SHP77 (cell line): ENCODE results near the gene KCNT2.

Experiments used
- DNase-seq, 2 experiments: peaks; one replicate each; lab custom pipeline; 2025; lab: John Stamatoyannopoulos, UW

The KCNT2 gene

GRCh38 chr1:196400478-196401451, 207.5 kb downstream of the KCNT2 start:
- DNase-seq: no peak

GRCh38 chr1:196399713-196400112, 208.5 kb downstream of the KCNT2 start:
- DNase-seq: no peak

- DNase-seq: no peak
These were observed 214.5 kb downstream of the KCNT2 start for GRCh38 chr1:196393742-196394141.

- DNase-seq: no peak
These were observed 215.0 kb downstream of the KCNT2 start for GRCh38 chr1:196393282-196393681.

GRCh38 chr1:196387766-196388165, 220.5 kb downstream of the KCNT2 start:
- no peak for DNase-seq

- DNase-seq: no peak
These were observed 223.1 kb downstream of the KCNT2 start for GRCh38 chr1:196385109-196385508.

GRCh38 chr1:196382383-196382782, 225.9 kb downstream of the KCNT2 start:
- DNase-seq: no peak

- DNase-seq: no peak
These were observed 226.7 kb downstream of the KCNT2 start for GRCh38 chr1:196381544-196381943.

- DNase-seq: no peak
These were observed 227.9 kb downstream of the KCNT2 start for GRCh38 chr1:196380316-196380715.

GRCh38 chr1:196377811-196378210, 230.4 kb downstream of the KCNT2 start:
- no peak for DNase-seq

- no peak for DNase-seq
These were observed 231.5 kb downstream of the KCNT2 start for GRCh38 chr1:196376630-196377328.

GRCh38 chr1:196373798-196374197, 234.4 kb downstream of the KCNT2 start:
- no peak for DNase-seq

- DNase-seq: peak in 1 of 2 experiments; percentile 15
These were observed 235.2 kb downstream of the KCNT2 start for GRCh38 chr1:196372896-196373536.

GRCh38 chr1:196367838-196368237, 240.4 kb downstream of the KCNT2 start:
- no peak for DNase-seq

- DNase-seq: no peak
These were observed 241.3 kb downstream of the KCNT2 start for GRCh38 chr1:196366817-196367495.

- DNase-seq: no peak
These were observed 247.0 kb downstream of the KCNT2 start for GRCh38 chr1:196361112-196361714.

GRCh38 chr1:196357913-196358312, 250.3 kb downstream of the KCNT2 start:
- no peak for DNase-seq

- DNase-seq: peak in 1 of 2 experiments; percentile 3
These were observed 252.9 kb downstream of the KCNT2 start for GRCh38 chr1:196355206-196355786.

- no peak for DNase-seq
These were observed 263.8 kb downstream of the KCNT2 start for GRCh38 chr1:196344453-196344852.

- no peak for DNase-seq
These were observed 283.9 kb downstream of the KCNT2 start for GRCh38 chr1:196324345-196324744.

- DNase-seq: no peak
These were observed 284.4 kb downstream of the KCNT2 start for GRCh38 chr1:196323869-196324268.
